ENCODE data around the gene CEP85.
"Not testable (repeated sequence)": the region's sequence is repeated elsewhere in the genome, so short reads cannot be mapped to it uniquely, and the experiment has no call there.

The CEP85 gene

DNA sequence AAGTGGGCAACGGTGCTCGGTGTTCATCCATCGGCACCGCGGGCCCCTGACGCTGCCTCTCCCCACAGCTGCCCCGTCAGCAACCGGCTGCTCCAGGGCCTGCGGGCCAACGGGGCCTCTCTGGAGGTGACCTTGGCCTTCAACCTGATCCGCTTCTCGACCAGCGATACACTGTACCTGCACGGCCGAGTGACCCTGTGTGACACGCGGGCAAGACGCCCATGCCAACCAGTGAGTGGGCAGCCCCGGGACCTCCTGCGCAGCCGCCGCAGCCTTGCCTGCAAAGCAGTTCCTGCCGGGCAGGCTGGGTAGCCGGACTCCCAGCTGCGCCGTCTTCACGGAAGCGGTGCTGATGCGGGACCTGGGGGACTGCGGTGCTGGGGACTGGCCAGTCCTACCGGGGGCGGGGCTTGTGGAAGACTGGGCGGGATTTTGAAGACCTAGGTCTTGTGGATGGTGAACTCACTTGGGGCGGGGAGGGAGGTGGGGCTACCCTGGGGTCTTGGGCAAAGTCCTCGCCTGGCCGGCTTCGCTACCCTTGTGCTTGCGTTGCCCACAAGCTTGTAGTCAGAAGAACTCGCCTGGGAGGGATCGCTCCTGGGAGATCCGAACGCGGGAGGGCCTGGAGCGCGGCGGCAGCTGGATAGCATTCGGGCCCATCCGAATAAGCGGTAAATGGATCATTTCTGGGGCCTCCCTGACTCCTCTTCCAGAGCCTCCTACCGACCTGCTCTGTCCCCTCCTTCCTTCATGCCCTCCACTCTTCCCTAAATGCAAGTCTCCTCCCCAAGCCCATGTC, 8.8 kb upstream of the CEP85 start:
- DNase-seq, result peak; percentile 66

DNA sequence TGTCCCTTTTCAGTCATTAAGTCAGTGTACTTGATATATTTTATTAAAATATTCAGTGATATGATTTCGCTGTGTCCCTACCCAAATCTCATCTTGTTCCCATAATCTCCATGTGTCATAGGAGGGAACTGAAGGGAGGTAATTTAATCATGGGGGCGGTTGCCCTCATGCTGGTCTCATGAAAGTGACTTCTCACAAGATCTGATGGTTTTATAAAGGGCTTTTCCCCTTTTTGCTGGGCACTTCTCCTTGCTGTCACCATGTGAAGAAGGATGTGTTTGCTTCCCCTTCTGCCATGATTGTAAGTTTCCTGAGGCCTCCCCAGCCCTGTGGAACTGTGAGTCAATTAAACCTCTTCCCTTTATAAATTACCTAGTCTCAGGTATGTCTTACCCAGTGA, 3.3 kb upstream of the CEP85 start:
- DNase-seq, result not testable (repeated sequence)

GRCh38 chr1:26234644-26235370, 807 bp downstream of the CEP85 start:
- no peak for DNase-seq

GRCh38 chr1:26237230-26237966, 3.4 kb downstream of the CEP85 start:
- DNase-seq, result no peak

- no peak for DNase-seq
These were observed 5.9 kb downstream of the CEP85 start for GRCh38 chr1:26239936-26240335.

DNA sequence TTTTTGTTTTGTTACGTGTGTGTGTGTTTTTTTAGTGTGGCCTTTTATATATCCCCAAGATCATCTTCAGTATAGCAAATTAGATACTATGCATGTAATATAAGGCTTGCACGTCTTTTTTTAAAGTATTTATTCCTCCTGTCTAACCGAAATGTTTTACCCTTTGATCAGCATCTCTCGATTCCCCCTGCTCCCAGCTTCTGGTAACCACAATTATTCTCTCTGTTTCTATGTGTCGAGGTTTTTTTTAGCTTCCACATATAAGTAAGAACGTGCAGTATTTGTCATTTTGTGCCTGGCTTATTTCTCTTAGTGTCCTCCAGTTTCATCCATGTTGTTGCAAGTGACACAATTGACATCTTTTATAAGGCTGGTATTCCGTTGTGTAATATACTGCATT, 18.7 kb downstream of the CEP85 start:
- DNase-seq, result no peak

- no peak for DNase-seq
These were observed 20.4 kb downstream of the CEP85 start for GRCh38 chr1:26254404-26254803.

- no peak for DNase-seq
These were observed 23.2 kb downstream of the CEP85 start for GRCh38 chr1:26257222-26257621.

DNA sequence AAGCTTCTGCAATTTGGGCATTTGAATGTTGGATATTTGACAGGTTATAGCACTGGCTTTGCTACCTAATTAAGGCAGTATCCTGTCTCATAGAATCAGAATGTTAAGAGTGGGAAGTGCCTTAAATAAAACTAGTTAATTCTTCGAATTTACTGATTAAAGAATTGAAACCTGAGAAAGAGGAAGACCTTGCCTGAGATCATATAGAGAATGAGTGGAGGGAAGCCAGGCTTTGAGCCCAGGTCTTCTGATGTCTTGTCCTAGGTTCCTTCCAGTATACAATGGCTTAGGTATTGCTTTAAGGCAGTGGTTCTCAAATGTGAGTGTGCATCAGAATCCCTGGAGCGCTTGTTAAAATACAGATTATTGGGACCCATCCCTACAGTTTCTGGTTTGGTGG, 25.0 kb downstream of the CEP85 start:
- no peak for DNase-seq

DNA sequence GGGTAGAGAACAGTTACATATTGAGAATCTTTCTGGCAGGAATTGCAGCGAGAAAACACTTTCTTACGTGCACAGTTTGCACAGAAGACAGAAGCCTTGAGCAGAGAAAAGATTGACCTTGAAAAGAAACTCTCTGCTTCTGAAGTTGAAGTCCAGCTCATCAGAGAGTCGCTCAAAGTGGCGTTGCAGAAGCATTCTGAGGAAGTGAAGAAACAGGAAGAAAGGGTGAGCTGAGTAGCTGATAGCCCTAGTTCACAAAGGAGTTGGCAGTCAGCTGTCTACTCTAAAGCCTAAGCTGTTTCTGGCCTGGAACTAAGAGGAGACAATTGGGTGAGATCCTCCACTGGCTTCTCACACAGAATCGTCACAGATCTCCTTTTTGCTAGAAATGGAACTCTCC, 25.6 kb downstream of the CEP85 start:
- DNase-seq, result no peak

GRCh38 chr1:26263212-26263611, 29.2 kb downstream of the CEP85 start:
- DNase-seq, result no peak

GRCh38 chr1:26265405-26265804, 31.4 kb downstream of the CEP85 start:
- no peak for DNase-seq

- DNase-seq, result no peak
These were observed 34.5 kb downstream of the CEP85 start for GRCh38 chr1:26268290-26269197.

GRCh38 chr1:26269198-26269550, 35.2 kb downstream of the CEP85 start:
- DNase-seq, result no peak

- no peak for DNase-seq
These were observed 40.9 kb downstream of the CEP85 start for GRCh38 chr1:26274801-26275425.

GRCh38 chr1:26275580-26276431, 41.8 kb downstream of the CEP85 start:
- peak; percentile 86 for DNase-seq

DNA sequence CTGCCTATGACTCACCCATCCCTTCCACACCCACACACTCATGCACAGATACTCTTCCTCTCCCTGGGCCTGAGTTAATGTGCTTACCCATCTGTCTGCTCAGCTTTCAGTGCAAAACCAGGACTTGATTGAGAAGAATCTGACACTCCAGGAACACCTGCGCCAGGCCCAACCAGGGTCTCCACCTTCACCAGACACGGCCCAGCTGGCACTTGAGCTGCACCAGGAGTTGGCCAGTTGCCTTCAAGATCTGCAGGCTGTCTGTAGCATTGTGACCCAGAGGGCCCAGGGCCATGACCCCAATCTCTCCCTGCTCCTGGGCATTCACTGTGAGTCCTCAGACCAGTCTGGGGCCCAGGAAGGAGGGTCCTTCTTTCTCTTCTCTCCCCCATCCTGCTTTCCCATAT, 42.4 kb downstream of the CEP85 start:
- no peak for DNase-seq

- DNase-seq, result no peak
These were observed 43.3 kb downstream of the CEP85 start for GRCh38 chr1:26277261-26277661.

- DNase-seq, result no peak
These were observed 43.7 kb downstream of the CEP85 start for GRCh38 chr1:26277719-26278118.

- no peak for DNase-seq
These were observed 44.3 kb downstream of the CEP85 start for GRCh38 chr1:26278303-26278702.
